HG03064 (cell line): ENCODE results near the gene SAMHD1.
"Not testable (repeated sequence)": the region's sequence is repeated elsewhere in the genome, so short reads cannot be mapped to it uniquely, and the experiment has no call there.

ENCODE experiments used
- ATAC-seq: cut with Tn5 transposase; IDR thresholded peaks from one replicate; pipeline ENCODE4 v1.9.1; 2021; ENCODE audit warnings: low read depth; ENCODE audit not compliant: unreplicated experiment

The SAMHD1 gene

DNA sequence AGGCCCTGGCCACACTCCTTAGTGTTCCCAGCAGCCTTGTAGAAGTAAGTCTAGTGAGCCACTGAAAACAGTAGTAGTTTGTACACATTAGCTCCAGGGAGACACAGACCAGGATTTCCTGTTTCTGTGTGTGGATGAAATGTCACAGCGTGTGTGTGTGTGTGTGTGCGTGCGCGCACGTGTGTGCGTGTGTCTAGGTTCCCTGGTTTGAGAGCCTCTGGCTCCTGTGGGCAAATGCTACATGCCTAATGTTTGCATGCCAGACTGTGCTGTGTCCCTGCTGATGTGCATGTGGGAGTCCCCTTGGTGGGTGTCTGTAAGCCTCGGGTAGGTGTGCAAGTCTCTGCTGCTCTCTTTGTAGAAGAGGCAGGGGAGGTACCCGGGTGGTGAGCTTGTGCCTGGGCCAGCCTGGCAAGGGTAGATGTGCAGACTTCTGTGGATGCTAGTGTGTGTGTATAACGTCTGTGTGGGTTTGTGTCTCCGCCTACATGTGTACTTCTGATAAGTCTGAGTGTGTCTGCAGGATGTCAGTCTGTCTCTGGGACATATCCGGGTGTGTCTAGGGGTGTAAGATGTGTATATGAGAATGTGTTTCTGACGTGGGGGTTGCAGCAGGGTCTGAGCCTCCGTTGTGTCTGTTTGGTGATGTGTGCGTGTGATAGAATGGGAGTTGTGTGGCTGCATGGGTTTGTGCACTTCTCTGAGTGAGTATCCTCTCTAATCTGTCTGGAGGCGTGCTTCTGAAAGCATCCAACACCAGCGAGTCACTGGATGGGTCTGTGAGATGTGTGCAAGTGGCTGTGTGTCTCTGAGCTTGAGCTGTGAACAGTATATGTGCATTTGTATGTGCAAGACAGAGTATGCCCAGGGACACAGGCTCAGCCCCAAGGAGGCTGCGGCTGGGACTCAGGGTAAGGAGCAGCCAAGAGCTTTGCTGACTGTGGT lies 94.5 kb downstream of the SAMHD1 start:
- no peak for ATAC-seq

DNA sequence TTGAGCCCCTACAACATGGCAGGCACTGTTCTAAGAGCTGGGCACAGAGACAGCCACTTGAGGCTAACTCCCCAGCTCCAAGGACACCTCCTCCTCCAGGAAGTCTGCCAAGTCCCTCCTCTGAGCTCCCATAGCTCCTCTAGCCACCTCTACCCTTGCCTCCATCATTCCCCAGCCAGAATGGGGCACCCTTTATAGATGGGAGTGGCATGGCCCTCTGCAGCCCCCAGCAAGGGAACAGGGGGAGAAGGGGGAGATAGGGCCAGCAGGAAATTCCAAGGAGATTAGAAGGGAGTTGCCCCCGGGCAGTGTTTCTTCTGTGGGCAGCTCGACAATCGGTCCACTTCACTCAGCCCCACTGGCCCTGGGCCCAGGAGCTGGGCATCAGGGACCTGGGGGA lies 95.3 kb downstream of the SAMHD1 start:
- ATAC-seq = no peak

DNA sequence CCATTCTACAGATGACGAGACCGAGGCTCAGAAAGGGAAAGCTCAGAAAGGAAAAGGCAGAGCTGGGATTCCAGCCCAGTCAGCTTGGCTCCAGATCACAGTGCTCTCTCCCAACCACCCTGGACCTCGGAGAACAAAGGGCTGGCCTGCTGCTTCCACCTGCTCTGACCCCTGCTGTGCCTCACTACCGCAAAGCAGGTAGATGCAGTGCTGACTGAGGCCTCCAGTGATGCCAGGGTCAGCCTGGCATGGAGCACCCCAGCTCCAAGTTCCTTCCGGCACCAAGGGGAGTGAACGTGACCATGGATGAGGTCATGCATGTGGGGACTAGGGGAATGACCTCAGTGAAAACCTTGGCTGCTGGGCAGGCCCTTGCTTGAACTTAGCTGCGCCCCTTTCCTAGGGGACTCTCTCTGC lies 96.3 kb downstream of the SAMHD1 start:
- no peak for ATAC-seq

DNA sequence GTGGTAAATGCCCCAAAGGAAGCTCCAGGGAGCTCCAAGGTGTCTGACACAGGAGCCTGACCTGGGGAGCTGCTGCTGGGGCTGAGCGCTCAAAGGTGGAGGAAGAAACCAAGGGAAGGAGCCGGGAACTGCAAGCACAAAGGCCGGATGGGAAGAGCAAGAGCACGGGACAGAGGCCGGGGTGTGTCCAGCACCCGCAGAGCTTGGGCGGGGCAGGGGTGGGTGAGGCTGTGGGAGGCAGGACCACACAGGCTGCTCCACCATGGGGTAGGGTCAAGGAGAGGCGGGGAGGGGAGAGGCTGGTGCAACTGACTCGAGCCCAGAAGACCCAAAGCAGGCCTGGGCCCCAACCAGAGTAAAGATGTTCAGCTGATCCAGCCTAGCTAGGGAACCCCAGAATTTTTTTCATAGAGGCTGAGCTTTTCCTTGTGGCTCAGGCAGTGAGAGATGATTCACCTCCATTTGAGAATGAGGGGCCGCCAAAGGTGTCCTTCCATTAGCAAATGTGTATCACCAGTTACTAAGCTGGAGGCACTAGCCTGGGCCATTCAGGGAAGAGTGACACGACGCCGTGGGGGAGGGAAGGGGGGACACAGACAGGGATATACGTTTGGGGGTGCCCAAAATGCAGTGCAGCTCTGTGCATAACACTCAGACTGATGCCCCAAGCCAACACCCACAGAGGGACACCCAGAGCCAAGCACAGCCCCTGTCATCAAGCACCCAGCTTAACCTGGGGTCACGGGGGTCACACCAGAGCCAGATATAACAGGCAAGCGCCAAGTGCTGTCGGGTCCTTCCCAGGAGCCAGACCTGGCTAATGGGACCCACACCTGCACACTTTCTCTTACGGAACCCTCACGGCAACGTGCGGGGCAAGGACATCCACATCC lies 96.9 kb downstream of the SAMHD1 start:
- no peak for ATAC-seq

DNA sequence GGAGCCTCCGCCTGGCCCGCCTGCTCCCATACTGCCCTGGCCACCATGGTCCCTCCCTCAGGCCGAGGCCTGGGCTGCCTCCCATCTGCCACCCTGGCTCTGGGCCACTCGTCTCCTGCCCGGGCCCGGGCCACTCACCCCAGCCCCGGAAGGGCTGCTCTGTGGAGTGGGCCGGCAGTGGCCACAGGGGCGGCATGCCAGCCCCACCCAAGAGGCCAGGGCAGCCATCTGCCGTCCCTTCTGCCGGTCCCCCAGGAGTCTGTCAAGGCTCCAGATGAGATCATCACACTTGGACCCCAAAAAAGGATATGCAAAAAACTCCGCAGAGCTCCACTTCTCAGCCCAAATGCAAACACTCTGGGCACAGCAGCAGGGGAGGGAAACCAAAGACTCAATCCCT lies 99.3 kb downstream of the SAMHD1 start:
- no peak for ATAC-seq

DNA sequence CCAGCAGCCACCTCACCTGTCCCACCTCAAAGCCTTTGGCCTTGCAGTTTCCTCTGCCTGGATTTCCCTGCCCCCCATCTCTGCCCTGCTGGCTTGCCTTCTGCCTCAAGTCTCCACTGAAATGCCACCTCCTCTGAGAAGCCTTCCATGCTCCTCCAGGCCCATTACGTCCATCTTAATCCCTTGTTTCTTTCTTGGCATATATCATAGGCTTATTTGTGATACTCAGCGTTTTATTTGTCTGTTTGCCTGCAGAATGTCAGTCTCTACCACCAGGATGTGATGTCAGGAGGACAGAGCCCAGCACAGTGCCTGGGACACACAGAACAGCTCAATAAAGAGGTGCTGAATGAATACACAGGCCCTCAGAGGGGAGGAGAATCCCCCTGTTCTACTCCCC lies 100.0 kb downstream of the SAMHD1 start:
- ATAC-seq = no peak

DNA sequence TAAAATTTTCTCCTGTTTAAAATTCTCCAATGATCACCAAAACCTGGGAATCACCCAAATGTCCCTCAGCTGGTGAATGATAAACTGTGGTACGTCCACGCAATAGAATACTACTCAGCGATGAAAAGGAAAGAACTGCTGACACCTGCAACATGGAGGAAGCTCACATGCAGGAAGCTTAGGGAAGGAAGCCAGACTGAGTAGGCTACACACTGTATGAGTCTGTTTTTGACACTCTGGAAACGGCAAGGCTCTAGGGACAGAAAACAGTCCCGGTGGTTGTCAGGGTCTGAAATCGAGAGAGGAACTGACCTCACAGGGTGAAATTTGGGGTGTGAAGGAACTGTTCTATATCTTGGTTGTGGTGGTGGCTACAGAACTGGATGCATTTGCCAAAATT lies 100.7 kb downstream of the SAMHD1 start:
- no peak for ATAC-seq

DNA sequence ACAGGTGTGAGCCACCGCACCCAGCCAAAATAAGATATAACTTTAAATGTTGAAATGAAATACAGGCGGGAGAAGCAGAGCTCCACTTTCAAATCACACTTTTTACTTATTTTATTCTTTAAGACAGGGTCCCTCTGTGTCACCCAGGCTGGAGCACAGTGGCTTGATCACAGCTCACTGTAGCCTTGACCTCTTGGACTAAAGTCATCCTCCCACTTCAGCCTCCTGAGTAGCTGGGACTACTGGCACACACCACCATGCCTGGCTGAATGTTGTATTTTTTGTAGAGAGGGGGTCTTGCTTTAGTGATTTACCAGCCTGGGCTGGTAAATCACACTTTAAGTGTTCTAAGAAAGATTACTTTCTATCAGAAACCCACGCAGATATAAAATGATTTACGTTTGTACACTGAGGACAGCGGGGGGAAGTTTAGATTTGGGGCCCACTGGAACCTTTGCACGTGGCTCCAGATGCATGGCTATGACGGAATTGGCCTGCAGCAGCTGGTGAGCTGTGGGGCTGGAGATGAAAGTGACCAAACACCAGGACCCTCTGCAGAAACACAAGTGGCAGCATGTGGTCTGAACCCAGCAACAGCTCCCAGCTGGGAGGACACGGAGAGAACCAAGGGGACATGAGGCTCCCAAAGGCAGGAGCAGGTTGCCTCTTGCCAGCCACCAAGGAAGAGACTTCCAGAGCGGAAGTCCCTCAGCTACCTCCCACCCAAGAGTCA lies 102.0 kb downstream of the SAMHD1 start:
- no peak for ATAC-seq

DNA sequence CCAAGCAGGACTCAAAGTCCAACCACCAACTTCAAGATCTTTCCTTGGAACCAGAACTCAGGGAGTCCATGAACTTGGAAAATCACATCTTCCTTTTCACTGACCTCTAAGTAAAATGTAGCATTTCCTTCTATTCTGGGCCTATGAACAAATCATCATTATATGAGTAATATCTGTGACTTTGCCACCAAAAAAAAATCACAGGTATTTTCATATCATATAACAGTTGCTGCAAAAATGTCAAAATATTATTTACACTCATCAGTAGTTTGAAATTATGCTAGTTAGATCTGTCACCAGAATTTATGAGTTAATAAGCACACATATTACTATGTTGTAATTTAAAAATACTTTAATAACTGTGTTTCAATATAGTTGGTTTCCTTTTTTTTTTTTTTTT lies 102.8 kb downstream of the SAMHD1 start:
- ATAC-seq = no peak

DNA sequence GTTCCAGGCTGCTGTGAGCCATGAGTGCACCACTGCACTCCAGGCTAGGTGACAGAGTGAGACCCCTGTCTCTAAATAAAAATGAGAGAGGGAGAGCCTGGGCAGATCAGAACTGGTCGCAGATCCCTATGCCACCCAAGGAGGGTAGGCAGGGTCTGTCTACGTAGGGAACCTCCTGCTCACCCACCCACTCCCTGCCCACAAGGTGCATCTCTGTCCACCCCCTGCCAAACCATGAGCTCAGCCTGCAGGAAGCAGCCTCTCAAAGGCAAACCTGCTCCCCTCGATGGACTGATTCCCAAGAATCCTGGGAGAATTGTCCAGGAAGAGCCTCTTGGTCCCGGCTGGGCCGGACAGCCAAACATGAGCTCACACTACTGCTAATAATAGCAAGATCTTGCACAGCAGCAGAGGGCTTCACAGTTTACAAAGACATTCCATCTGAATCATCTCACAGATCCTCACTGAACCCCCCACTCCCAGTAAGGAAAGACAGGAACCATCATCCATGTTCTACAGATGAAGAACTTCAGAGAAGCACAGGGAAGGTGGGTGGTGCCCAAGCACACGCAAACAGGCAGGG lies 103.3 kb downstream of the SAMHD1 start:
- no peak for ATAC-seq

DNA sequence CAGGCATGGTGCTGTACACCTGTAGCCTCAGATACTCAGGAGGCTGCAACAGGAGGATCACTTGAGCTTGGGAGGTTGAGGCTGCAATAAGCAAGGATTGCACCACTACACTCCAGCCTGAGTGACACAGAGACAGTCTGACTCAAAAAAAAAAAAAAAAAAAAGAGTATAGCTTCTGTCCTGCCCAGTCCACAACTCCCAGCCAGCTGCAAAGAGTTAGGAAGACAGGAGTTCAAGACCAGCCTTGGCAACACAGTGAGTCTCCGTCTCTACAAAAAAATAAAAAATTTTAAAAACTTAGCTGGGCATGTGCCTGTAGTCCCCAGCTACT lies 103.8 kb downstream of the SAMHD1 start:
- ATAC-seq = no peak

DNA sequence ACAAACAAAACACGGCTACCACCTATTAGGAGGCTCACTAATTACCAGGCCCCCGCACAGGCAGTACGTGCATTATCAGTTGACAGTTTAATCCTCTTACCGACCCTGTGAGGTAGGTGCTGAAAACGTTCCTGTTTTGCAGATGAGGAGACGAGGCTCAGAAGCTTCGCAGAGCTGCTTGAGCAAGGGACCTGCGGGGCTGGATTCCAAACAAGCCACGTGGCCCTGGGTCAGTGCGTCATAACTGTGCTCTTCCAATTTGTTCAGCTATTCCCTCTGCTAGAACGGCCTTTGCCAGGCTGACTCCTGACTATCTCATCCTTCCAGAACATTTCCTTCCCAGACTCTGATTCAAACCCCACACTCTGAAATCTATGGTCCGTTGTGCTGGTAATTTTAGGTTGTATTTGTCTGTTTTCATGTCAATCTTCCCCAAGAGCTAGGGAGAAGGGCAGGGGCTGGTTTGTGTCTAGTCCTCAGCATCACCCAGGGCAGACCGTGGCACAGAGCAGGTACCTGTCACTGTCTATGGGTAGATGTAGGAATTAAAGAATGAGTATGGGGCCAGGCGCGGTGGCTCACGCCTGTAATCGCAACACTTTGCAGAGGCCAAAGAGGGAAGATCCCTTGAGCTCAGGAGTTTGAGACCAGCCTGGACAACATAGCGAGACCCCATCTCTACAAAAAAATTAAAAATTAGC lies 104.3 kb downstream of the SAMHD1 start:
- no peak for ATAC-seq

DNA sequence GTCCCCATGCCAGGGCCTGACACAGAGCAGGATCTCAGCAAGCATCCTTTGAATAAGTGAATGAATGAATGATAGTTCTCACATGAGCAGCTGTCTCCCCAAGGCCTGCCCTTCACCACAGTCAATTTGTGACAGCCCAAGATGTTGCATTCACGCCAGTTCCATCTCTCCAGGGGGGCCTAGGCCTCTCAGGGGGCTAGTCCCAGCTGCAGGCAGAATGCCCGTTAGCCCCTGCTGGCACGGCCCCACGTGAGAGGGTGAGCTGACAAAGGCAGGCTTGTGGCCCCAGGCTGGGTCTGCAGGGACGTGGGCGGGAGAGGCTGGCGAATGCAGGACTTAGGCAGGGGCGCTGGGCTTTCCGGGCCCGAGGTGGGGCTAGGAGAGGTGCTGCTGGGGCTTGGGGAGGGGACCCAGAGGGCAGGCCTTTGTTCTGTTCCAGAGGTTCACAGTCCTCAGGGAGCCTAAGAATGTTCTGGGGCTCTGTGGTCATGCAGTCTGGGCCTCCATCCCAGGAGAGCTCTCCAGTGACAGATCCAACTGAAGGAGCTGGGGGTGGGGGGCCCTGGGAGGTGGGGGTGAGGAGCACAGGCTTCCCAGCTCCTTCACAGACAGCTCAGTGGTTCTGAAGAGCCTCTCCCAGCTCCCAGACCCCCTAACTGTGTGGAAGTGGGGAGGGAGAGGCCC lies 106.1 kb downstream of the SAMHD1 start:
- ATAC-seq = no peak

DNA sequence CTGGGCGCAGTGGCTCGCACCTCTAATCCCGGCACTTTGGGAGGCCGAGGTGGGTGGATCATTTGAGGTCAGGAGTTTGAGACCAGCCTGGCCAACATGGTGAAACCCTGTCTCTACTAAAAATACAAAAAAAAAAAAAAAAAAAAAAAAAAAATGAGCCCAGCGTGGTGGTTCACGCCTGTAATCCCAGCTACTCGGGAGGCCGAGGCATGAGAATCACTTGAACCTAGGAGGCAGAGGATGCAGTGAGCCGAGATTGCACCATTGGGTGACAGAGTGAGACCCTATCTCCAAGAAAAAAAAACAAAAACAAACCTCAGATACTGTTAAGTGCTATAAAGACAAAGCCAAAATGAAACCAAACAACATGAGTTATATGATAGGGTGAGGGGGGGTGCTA lies 110.5 kb downstream of the SAMHD1 start:
- ATAC-seq = not testable (repeated sequence)
